ENCODE results near the gene GATA3.

Gene GATA3

GRCh38 chr10:8112230-8112905 lies 57.9 kb downstream of the GATA3 start:
- TF ChIP-seq JUND (IDR thresholded peaks at IDR 0.05; ENCODE audit: low read depth) = no peak
- in situ Hi-C loops (cut with HindIII; ENCODE audit: low pct_unique_long_range_greater_than_20kb, low sequenced_read_pairs) = no loop called here
- DNase-seq (ENCODE audit: low read depth in 1 of 2, low spot score in 1 of 2) = peak in 1 of 2 experiments; percentile 22

DNA sequence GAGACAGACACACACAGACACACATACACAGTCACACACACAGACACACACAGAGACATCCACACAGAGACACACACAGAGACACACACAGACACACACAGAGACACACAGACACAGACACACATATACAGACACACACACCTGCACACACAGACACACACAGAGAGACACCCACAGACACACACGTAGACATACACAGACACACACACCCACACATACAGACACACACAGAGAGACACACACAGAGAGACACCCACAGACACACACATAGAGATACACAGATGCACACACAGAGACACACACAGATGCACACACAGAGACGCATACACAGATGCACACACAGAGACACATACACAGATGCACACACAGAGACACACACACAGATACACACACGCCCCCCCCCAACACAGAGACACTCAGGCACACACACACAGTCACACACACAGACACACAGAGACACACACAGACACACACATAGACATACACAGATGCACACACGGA lies 58.5 kb downstream of the GATA3 start:
- no peak for DNase-seq (ENCODE audit: low read depth in 1 of 2, low spot score in 1 of 2)
- in situ Hi-C loops (cut with HindIII; ENCODE audit: low pct_unique_long_range_greater_than_20kb, low sequenced_read_pairs) = no loop called here
- no peak for TF ChIP-seq JUND (IDR thresholded peaks at IDR 0.05; ENCODE audit: low read depth)

DNA sequence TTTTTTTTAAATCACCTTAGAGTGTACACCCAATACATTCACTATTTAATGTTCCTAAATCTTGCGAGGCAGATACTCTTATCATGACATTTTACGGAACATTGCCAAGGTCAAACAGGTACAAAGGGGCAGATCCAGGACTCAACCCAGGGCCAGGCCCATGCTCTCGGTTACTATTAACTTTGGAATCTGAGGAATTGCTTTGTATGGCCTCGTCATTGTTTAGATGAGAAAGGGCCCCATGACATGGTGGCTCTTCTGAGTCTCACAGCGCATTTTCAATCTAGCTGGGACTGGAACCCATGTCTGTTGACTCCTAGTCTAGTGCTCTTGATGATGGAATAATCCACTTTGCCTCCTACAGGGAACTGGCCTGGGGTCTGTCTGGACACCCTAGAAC lies 59.1 kb downstream of the GATA3 start:
- DNase-seq (ENCODE audit: low read depth in 1 of 2, low spot score in 1 of 2) = no peak
- in situ Hi-C loops (cut with HindIII; ENCODE audit: low pct_unique_long_range_greater_than_20kb, low sequenced_read_pairs) = no loop called here
- TF ChIP-seq JUND (IDR thresholded peaks at IDR 0.05; ENCODE audit: low read depth) = no peak

GRCh38 chr10:8114741-8115617 lies 60.5 kb downstream of the GATA3 start:
- DNase-seq (ENCODE audit: low read depth in 1 of 2, low spot score in 1 of 2) = no peak
- in situ Hi-C loops (cut with HindIII; ENCODE audit: low pct_unique_long_range_greater_than_20kb, low sequenced_read_pairs) = no loop called here
- no peak for TF ChIP-seq JUND (IDR thresholded peaks at IDR 0.05; ENCODE audit: low read depth)

GRCh38 chr10:8115618-8115980 lies 61.1 kb downstream of the GATA3 start:
- TF ChIP-seq JUND (IDR thresholded peaks at IDR 0.05; ENCODE audit: low read depth) = no peak

GRCh38 chr10:8116474-8116873 lies 62.0 kb downstream of the GATA3 start:
- TF ChIP-seq JUND (IDR thresholded peaks at IDR 0.05; ENCODE audit: low read depth) = no peak
- no peak for DNase-seq (ENCODE audit: low read depth in 1 of 2, low spot score in 1 of 2)
- in situ Hi-C loops (cut with HindIII; ENCODE audit: low pct_unique_long_range_greater_than_20kb, low sequenced_read_pairs) = no loop called here

More at GRCh38 chr10:8115618-8115980, 61.1 kb downstream of the GATA3 start:
- no peak for DNase-seq (ENCODE audit: low read depth in 1 of 2, low spot score in 1 of 2)
- in situ Hi-C loops (cut with HindIII; ENCODE audit: low pct_unique_long_range_greater_than_20kb, low sequenced_read_pairs) = no loop called here

- in situ Hi-C loops (cut with HindIII; ENCODE audit: low pct_unique_long_range_greater_than_20kb, low sequenced_read_pairs) = no loop called here
- no peak for DNase-seq (ENCODE audit: low read depth in 1 of 2, low spot score in 1 of 2)
- TF ChIP-seq JUND (IDR thresholded peaks at IDR 0.05; ENCODE audit: low read depth) = no peak
Measured at GRCh38 chr10:8116926-8117493, 62.5 kb downstream of the GATA3 start.

DNA sequence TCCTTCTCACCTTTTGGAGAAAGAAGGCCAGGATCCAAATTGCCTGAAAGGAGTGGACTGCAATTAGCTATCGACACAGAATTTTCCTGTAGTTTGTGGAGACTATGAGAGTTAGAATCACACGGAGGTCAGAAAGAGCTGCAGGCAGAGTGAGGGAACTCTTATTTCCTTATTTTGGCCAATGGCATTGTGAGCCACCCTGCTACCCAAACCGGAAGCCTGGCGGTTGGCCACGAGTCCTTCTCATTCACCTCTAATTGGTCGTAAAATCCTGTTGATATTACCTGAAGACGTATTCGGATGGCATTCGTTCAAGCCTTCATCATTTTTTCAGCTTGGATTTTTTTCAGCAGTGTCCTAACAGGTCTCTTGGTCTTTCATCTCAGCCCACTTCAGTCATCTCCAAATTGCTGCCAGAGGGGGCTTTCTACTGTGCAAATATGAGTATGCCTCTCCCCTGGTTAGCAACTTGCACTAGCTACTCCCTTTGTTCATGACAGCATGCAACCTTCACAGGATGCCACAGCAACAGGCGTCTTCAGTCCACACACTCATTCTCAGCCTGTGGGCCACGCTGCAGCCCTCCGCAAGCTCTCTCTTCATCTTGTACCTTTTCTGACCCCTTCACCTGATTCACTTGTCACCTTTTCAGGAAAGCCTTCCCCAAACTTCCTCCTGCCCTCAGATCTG lies 66.9 kb downstream of the GATA3 start:
- DNase-seq (ENCODE audit: low read depth in 1 of 2, low spot score in 1 of 2) = peak in 1 of 2 experiments; percentile 63
- in situ Hi-C loops (cut with HindIII; ENCODE audit: low pct_unique_long_range_greater_than_20kb, low sequenced_read_pairs) = no loop called here
- TF ChIP-seq JUND (IDR thresholded peaks at IDR 0.05; ENCODE audit: low read depth) = no peak; the same call in 1 of the 2 replicates

DNA sequence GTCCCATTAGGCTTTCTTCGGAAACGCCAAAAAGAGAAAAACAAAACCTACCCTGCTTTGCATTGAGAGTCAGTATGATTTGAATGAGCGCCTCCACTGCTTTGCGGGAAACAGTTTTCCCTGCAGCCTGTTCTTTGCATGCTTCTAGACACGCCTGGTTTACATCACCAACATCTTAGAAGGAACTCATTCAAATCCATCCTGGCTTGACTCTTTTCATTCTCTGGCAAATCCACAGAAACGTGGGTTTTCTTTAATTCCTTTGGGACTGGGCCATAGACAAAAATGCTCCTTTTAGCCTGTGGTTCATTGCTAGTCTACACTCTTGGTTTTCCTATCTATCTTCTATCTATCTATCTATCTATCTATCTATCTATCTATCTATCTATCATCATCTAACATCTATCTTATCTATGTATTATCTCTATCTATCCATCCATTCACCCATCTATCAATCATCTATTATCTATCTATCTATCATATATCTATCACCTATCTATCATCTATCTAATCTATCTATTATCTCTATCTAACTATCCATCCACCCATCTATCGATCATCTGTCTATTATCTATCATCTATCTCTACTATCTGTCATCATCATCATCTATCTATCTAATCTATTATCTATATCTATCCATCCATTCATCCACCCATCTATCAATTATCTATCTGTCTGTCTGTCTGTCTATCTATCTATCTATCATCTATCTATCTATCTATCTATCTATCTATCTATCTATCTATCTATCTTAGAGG lies 68.3 kb downstream of the GATA3 start:
- no peak for TF ChIP-seq JUND (IDR thresholded peaks at IDR 0.05; ENCODE audit: low read depth)
- no peak for DNase-seq (ENCODE audit: low read depth in 1 of 2, low spot score in 1 of 2)
- in situ Hi-C loops (cut with HindIII; ENCODE audit: low pct_unique_long_range_greater_than_20kb, low sequenced_read_pairs) = no loop called here

- in situ Hi-C loops (cut with HindIII; ENCODE audit: low pct_unique_long_range_greater_than_20kb, low sequenced_read_pairs) = no loop called here
- DNase-seq (ENCODE audit: low read depth in 1 of 2, low spot score in 1 of 2) = no peak
- no peak for TF ChIP-seq JUND (IDR thresholded peaks at IDR 0.05; ENCODE audit: low read depth)
Measured at GRCh38 chr10:8124436-8124835, 69.9 kb downstream of the GATA3 start.
